GM18502 (cell line): Measurements from ENCODE around the gene BROX.

Experiments
- ATAC-seq: cut with Tn5 transposase; IDR thresholded peaks from one replicate; pipeline ENCODE4 v1.9.1; 2021; ENCODE audit warnings: mild to moderate bottlenecking; ENCODE audit not compliant: unreplicated experiment, poor library complexity

The BROX gene

GRCh38 chr1:222769971-222770620 is 57.7 kb downstream of the BROX start:
- no peak for ATAC-seq

- ATAC-seq = peak; percentile 91
These were observed 60.6 kb downstream of the BROX start for GRCh38 chr1:222772996-222773379.

DNA sequence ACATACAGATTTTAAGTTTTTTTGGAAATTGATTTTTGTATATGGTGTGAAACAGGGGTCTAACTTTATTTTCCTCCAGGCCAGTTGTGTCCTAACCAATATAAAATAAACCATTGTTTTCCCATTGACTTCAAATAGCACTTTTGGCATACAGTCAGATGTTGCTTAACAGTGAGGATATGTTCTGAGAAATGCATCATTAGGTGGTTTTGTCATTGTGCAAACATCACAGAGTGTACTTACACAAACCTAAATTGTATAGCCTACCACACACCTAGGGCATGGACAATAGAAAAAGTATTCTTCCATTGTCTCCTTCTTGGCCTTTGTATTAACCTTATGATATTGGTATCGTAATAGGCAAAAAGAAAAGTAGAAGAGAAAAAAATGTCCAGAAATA is 65.1 kb downstream of the BROX start:
- ATAC-seq = no peak

DNA sequence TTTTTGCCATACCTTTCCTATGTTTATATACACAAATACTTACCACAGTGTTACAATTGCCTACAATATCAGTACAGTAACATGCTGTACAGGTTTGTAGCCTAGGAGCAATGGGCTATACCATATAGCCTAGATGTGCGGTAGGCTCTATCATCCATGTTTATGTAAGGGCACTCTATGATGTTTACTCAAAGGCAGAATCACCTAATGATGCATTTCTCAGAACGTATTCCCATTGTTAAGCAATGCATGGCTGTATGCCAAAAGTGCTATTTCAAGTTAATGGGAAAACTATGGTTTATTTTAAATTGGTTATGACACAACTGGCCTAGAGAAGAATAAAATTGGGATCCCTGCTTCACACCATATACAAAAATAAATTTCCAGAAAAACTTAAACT is 65.6 kb downstream of the BROX start:
- no peak for ATAC-seq

- peak; percentile 77 for ATAC-seq
These were observed 68.9 kb downstream of the BROX start for GRCh38 chr1:222781251-222781650.

GRCh38 chr1:222783051-222783450 is 70.7 kb downstream of the BROX start:
- no peak for ATAC-seq

GRCh38 chr1:222784371-222784770 is 72.0 kb downstream of the BROX start:
- ATAC-seq = no peak
